SU-DHL-6 (cell line): ENCODE results near the gene ITGB2.

Experiments used
- EZH2phosphoT487 ChIP-seq: fragments of 200-600 bp; sonication (generic), shearing (Covaris generic); conservative IDR thresholded peaks from 2 replicates; pipeline ENCODE4 v1.6.1; 2018; ENCODE audit warnings: mild to moderate bottlenecking, antibody characterized with exemption, low read length, moderate library complexity, mixed read lengths
- TF ChIP-seq, protein P1 (sequence below): fragments of 200-600 bp; sonication (generic); IDR thresholded peaks from one replicate; pipeline ENCODE4 v1.5.1; 2017; ENCODE audit warnings: antibody characterized with exemption, mild to moderate bottlenecking, low read length, moderate library complexity; ENCODE audit not compliant: insufficient read depth, poor library complexity, severe bottlenecking

DNA sequence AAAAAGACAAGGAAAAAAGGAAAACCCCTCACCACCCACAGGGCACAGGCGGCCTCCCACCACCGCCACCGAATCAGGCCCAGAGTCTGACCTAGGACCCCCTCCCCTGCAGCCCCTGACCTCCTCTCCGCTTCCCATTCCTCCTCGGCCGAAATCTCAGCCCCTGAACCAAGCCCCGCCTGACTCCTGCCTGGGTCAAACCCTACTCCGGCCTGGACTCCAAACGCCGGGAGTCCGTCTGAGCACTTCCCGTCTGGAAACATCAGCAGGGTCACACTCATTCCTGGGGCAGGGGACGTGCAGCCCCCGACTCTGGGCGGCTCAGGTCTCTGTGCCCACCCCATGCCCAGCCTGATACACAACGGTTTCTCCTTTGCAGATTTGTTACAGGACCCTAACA, 76.4 kb downstream of the ITGB2 start:
- TF ChIP-seq, protein P1, sequence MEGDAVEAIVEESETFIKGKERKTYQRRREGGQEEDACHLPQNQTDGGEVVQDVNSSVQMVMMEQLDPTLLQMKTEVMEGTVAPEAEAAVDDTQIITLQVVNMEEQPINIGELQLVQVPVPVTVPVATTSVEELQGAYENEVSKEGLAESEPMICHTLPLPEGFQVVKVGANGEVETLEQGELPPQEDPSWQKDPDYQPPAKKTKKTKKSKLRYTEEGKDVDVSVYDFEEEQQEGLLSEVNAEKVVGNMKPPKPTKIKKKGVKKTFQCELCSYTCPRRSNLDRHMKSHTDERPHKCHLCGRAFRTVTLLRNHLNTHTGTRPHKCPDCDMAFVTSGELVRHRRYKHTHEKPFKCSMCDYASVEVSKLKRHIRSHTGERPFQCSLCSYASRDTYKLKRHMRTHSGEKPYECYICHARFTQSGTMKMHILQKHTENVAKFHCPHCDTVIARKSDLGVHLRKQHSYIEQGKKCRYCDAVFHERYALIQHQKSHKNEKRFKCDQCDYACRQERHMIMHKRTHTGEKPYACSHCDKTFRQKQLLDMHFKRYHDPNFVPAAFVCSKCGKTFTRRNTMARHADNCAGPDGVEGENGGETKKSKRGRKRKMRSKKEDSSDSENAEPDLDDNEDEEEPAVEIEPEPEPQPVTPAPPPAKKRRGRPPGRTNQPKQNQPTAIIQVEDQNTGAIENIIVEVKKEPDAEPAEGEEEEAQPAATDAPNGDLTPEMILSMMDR, result no peak
- no peak for TF ChIP-seq EZH2phosphoT487
